GM21529 (cell line): ENCODE results near the gene ZNF526.
"Not testable (repeated sequence)": the region's sequence is repeated elsewhere in the genome, so short reads cannot be mapped to it uniquely, and the experiment has no call there.

Experiments
- ATAC-seq: cut with Tn5 transposase; IDR thresholded peaks from one replicate; pipeline ENCODE4 v1.9.1; 2021; ENCODE audit not compliant: unreplicated experiment

ZNF526 gene

DNA sequence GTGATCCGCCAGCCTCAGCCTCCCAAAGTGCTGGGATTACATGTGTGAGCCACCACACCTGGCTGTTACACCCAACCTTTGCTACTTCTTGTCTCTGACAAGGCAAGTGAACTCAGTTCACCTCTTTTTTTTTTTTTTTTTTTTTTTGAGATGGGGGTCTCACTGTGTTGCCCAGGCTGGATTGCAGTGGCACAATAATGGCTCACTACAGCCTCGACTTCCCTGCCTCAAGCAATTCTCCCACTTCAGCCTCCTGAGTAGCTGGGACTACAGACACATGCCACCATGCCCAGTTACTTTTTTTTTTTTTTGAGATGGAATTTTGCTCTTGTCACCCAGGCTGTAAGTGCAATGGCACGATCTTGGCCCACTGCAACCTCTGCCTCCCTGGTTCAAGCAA lies 37.7 kb downstream of the ZNF526 start:
- ATAC-seq = not testable (repeated sequence)

DNA sequence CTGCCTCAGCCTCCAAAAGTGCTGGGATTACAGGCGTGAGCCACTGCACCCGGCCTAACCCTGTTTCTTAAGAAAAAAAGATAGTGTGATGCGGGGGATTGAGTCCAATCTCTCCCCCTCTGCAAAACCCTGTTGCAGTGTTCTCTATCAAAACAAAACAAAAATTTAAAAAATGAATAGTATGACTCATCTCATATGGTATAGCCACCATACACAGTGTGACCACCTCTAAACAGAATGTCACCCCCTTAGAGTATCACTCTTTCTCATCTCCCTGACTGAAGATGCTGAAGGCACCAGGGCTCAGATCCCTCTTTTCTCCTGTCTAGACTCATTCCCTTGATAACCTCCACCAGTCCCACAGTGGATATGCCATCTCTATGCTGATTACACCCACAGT lies 41.7 kb downstream of the ZNF526 start:
- no peak for ATAC-seq

DNA sequence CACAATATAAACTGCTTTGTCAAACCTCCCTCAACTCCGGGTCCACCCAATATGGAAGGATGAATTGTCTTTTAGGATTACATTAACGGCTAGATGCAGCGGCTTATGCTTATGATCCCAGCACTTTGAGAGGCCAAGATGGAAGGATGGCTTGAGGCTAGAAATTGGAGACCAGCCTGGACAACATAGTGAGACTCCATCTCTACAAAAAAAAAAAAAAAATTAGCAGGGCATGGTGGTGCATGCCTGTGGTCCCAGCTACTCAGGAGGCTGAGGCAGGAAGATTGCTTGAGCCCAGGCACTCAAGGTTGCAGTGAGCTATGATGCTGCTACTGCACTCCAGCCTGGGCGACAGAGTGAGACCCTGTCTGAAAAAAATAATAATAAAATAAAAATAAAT lies 46.0 kb downstream of the ZNF526 start:
- not testable (repeated sequence) for ATAC-seq

GRCh38 chr19:42266928-42267603 lies 47.0 kb downstream of the ZNF526 start:
- not testable (repeated sequence) for ATAC-seq

GRCh38 chr19:42267644-42268141 lies 47.6 kb downstream of the ZNF526 start:
- no peak for ATAC-seq

- peak; percentile 55 for ATAC-seq
Measured at GRCh38 chr19:42268142-42268703, 48.1 kb downstream of the ZNF526 start.

- ATAC-seq = peak; percentile 77
Measured at GRCh38 chr19:42268704-42269477, 48.8 kb downstream of the ZNF526 start, which contains the start of gene CIC. Gene CIC (plus strand): TSS chr19:42269252. CDS start chr19:42271784, 2,532 bp downstream.

DNA sequence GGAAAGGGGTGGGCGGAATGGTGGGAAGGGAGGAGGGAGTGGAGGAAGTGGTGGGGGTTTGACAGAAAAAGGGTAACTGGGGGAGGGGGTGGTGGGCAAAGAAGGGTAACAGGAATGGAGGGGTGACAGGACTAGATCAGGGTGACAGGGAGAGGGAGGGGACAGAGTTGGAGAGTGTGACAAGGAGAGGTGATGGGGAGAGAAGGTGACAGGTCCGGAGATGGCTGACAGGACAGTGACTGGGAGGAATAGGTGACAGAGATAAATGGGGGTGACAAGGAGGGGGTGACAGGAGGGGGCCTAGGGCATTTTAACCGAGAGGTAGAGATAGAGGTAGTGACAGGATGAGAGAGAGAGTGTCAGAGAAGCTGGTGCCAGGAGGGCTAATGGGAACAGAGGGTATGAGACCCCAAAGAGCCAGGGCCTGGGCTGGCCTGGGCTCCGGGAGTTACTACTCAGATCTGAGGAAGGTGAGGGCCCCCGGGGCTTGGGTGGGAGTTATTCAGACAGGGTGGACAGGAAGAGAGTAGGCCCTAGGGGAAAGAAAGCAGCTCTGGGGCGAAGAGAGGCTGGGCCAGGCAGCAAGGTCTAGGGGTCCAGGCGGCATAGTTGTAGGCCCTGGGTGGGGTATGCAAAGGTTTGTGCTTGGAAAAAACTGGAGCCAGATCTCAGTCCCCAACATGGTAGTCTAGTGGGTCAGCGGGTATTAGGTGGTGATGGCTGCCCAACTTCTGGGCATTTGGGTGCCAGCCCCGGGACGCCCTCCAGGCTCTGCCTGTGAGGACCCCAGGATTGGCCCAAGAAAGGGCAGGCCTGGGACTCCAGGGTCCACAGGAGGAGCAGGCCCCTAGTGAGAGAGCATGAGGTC lies 49.6 kb downstream of the ZNF526 start:
- no peak for ATAC-seq

GRCh38 chr19:42270346-42271044 lies 50.4 kb downstream of the ZNF526 start:
- no peak for ATAC-seq

- ATAC-seq = no peak
Measured at GRCh38 chr19:42271045-42271419, 50.9 kb downstream of the ZNF526 start.

- no peak for ATAC-seq
Measured at GRCh38 chr19:42271861-42272534, 51.9 kb downstream of the ZNF526 start.

DNA sequence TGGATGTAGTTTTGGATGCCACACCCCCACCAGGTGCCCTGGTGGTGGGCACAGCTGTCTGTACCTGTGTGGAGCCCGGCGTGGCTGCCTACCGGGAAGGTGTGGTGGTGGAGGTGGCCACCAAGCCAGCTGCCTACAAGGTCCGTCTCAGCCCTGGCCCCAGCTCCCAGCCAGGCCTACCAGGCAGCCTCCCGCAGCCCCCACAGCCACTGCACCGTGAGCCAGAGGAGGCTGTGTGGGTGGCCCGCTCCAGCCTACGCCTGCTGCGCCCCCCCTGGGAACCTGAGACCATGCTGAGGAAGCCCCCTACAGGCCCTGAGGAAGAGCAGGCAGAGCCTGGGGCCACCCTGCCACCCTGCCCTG lies 52.4 kb downstream of the ZNF526 start:
- ATAC-seq = no peak

DNA sequence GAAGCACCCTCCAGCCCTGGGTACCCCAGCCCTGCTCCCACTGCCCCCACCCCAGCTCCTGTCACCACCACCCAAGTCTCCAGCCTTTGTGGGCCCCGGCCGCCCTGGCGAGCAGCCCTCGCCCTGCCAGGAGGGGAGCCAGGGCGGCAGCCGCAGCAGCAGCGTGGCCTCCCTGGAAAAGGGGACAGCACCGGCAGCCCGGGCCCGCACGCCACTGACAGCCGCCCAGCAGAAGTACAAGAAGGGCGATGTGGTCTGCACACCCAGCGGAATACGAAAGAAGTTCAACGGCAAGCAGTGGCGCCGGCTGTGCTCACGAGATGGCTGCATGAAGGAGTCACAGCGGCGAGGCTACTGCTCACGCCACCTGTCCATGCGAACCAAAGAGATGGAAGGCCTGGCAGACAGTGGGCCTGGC lies 52.9 kb downstream of the ZNF526 start:
- ATAC-seq = no peak

GRCh38 chr19:42273407-42274064 lies 53.4 kb downstream of the ZNF526 start:
- ATAC-seq = no peak

DNA sequence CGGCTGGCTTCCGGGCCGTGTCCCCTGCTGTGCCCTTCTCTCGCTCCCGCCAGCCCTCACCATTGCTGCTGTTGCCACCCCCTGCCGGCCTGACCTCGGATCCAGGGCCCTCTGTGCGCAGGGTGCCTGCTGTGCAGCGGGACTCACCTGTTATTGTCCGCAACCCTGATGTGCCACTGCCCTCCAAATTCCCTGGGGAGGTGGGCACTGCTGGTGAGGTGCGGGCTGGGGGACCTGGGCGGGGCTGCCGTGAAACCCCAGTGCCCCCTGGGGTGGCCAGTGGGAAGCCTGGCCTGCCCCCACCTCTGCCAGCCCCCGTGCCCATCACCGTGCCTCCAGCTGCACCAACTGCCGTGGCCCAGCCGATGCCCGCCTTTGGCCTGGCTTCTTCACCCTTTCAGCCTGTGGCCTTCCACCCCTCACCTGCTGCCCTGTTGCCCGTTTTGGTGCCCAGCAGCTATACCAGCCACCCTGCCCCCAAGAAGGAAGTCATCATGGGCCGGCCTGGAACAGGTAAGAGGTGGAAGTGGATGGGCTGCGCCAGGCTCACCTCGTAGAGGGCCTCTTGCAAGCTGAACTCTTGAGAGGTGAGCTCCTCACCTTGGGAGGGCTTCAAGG lies 54.1 kb downstream of the ZNF526 start:
- ATAC-seq = no peak

GRCh38 chr19:42275103-42275502 lies 55.0 kb downstream of the ZNF526 start:
- ATAC-seq = no peak

GRCh38 chr19:42275517-42275916 lies 55.4 kb downstream of the ZNF526 start:
- ATAC-seq = no peak

DNA sequence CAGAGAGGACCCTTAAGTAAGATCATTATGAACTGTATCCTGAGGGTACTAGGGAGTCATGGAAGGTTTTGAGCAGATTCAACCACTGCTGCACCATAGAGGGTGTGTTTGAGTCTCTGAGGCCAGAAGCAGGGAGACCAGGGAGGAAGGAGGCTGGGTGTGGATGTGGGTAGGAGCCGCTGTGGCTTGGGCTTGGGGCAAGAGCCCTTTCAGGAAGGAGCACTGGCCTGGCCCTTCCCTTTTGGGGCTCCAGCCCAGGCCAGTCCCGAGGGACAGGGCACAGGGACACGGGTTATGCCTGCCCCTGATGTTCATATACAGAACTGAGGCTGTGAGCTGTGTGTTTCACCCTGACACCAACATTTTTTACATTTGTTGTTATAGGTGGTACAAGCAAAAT lies 56.2 kb downstream of the ZNF526 start:
- no peak for ATAC-seq

DNA sequence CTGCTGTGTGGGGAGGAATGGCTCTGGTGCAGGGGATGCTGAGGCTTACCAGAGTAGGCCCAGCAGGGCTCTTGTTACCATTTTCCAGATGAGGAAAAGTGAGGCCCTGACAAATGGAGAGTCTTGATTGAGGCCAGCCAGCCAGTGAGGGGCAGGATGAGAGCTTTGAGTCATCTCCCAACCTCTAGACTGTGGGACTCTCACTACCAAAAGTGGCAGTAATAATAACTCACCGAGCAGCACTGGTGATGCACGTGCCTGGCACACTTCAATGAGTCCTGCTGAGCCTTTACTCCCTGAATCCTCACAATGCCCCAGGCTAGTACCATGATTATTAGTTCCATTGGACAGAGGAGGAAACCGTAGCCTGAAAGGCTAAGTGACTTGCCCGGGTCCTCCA lies 56.7 kb downstream of the ZNF526 start:
- no peak for ATAC-seq
